GM20000 (cell line): Measurements from ENCODE around the gene LRRC74B.
"Not testable (repeated sequence)": the region's sequence is repeated elsewhere in the genome, so short reads cannot be mapped to it uniquely, and the experiment has no call there.

Experiments
- DNase-seq: peaks from one replicate; pipeline ENCODE4 v3.0.0; 2012; ENCODE audit warnings: low spot score
- CTCF ChIP-seq: IDR thresholded peaks from 2 replicates; pipeline ENCODE4 v1.5.1; 2012; ENCODE audit warnings: mild to moderate bottlenecking, control low read depth; ENCODE audit errors: extremely low read depth, missing control alignments

The LRRC74B gene

GRCh38 chr22:21069375-21069774 is 23.6 kb downstream of the LRRC74B start:
- no peak for TF ChIP-seq CTCF
- no peak for DNase-seq

- no peak for DNase-seq
- no peak for TF ChIP-seq CTCF
These were observed 25.2 kb downstream of the LRRC74B start for GRCh38 chr22:21070690-21071615.

GRCh38 chr22:21071796-21072195 is 26.1 kb downstream of the LRRC74B start:
- DNase-seq: not testable (repeated sequence)

GRCh38 chr22:21073023-21073422 is 27.3 kb downstream of the LRRC74B start:
- no peak for DNase-seq
- no peak for TF ChIP-seq CTCF

GRCh38 chr22:21073482-21073881 is 27.7 kb downstream of the LRRC74B start:
- DNase-seq: no peak
- no peak for TF ChIP-seq CTCF

- DNase-seq: no peak
- no peak for TF ChIP-seq CTCF
These were observed 28.5 kb downstream of the LRRC74B start for GRCh38 chr22:21074102-21074715.

- TF ChIP-seq CTCF: no peak
- DNase-seq: no peak
These were observed 29.9 kb downstream of the LRRC74B start for GRCh38 chr22:21075516-21076138.
